ENCODE measurements around the gene COL4A4. TPM values are rescaled to one million over a fixed set of nuclear protein-coding genes. Genes with fewer than 3 reads are reported as not detected.

COL4A4 gene
- total RNA-seq, 1 donor from 2014 or later = 8.9 TPM

- Histone ChIP-seq H3K9me3 (replicated peaks) (no peaks in the 10 kb centered on the region), H3K27ac (replicated peaks) (no peak overlapping the region), H3K4me1 (peaks cover 6% of the 10 kb centered on the region), H3K4me3 (no peak overlapping the region), H3K36me3 (peaks cover 1% of the 10 kb centered on the region), H3K27me3 (ENCODE audit: low read depth) (peaks cover 11% of the 10 kb centered on the region)
- intact Hi-C loops (cut with micrococcal nuclease) = no loop called here
- TF ChIP-seq CTCF (IDR thresholded peaks at IDR 0.05; ENCODE audit: borderline replicate concordance) = no peak
- no peak for DNase-seq
Measured at GRCh38 chr2:227125506-227125905, 38.5 kb downstream of the COL4A4 start.

GRCh38 chr2:227124811-227125210 is 39.2 kb downstream of the COL4A4 start:
- Histone ChIP-seq H3K4me1 (no peaks in the 10 kb centered on the region), H3K4me3 (no peak overlapping the region), H3K27ac (replicated peaks) (no peak overlapping the region), H3K27me3 (ENCODE audit: low read depth) (peaks cover 11% of the 10 kb centered on the region), H3K9me3 (replicated peaks) (no peaks in the 10 kb centered on the region), H3K36me3 (peaks cover 7% of the 10 kb centered on the region)
- no peak for TF ChIP-seq CTCF (IDR thresholded peaks at IDR 0.05; ENCODE audit: borderline replicate concordance)
- intact Hi-C loops (cut with micrococcal nuclease) = no loop called here
- no peak for DNase-seq

- Histone ChIP-seq H3K9me3 (replicated peaks) (no peaks in the 10 kb centered on the region), H3K36me3 (peaks cover 9% of the 10 kb centered on the region), H3K27ac (replicated peaks) (no peak overlapping the region), H3K27me3 (ENCODE audit: low read depth) (peaks cover 11% of the 10 kb centered on the region), H3K4me1 (no peaks in the 10 kb centered on the region), H3K4me3 (no peak overlapping the region)
- no peak for TF ChIP-seq CTCF (IDR thresholded peaks at IDR 0.05; ENCODE audit: borderline replicate concordance)
- intact Hi-C loops (cut with micrococcal nuclease) = no loop called here
- DNase-seq = no peak
Measured at GRCh38 chr2:227123697-227124096, 40.3 kb downstream of the COL4A4 start.

- Histone ChIP-seq H3K4me1 (no peaks in the 10 kb centered on the region), H3K27ac (replicated peaks) (no peak overlapping the region), H3K36me3 (peaks cover 12% of the 10 kb centered on the region), H3K4me3 (no peak overlapping the region), H3K27me3 (ENCODE audit: low read depth) (no peaks in the 10 kb centered on the region), H3K9me3 (replicated peaks) (no peaks in the 10 kb centered on the region)
- intact Hi-C loops (cut with micrococcal nuclease) = no loop called here
- no peak for DNase-seq
- TF ChIP-seq CTCF (IDR thresholded peaks at IDR 0.05; ENCODE audit: borderline replicate concordance) = no peak
Measured at GRCh38 chr2:227118353-227118752, 45.7 kb downstream of the COL4A4 start.

- H3K4me3 ChIP-seq = no peak overlapping the region
- H3K4me1 ChIP-seq = no peaks in the 10 kb centered on the region
- intact Hi-C loops (cut with micrococcal nuclease) = no loop called here
- no peak overlapping the region for H3K27ac ChIP-seq (replicated peaks)
- H3K27me3 ChIP-seq (ENCODE audit: low read depth) = no peaks in the 10 kb centered on the region
- no peaks in the 10 kb centered on the region for H3K9me3 ChIP-seq (replicated peaks)
- no peak for DNase-seq
- peaks cover 12% of the 10 kb centered on the region for H3K36me3 ChIP-seq
- no peak for TF ChIP-seq CTCF (IDR thresholded peaks at IDR 0.05; ENCODE audit: borderline replicate concordance)
Measured at GRCh38 chr2:227117852-227118251, 46.2 kb downstream of the COL4A4 start.

GRCh38 chr2:227117027-227117426 is 47.0 kb downstream of the COL4A4 start:
- intact Hi-C loops (cut with micrococcal nuclease) = no loop called here
- DNase-seq = no peak
- Histone ChIP-seq H3K27me3 (ENCODE audit: low read depth) (no peaks in the 10 kb centered on the region), H3K4me1 (no peaks in the 10 kb centered on the region), H3K36me3 (peaks cover 12% of the 10 kb centered on the region), H3K27ac (replicated peaks) (no peak overlapping the region), H3K9me3 (replicated peaks) (no peaks in the 10 kb centered on the region), H3K4me3 (no peak overlapping the region)
- no peak for TF ChIP-seq CTCF (IDR thresholded peaks at IDR 0.05; ENCODE audit: borderline replicate concordance)

All from left ventricle myocardium inferior (tissue), 1 donor.